NCI-H345 treated with DMSO at 0.1 percent for 48 hours (cell line): ENCODE results near the gene NOLC1.

Experiments
- DNase-seq: peaks from one replicate; lab custom pipeline; 2025; ENCODE audit not compliant: unreplicated experiment; lab: John Stamatoyannopoulos, UW

The NOLC1 gene

GRCh38 chr10:102121739-102122372 is 30.3 kb upstream of the NOLC1 start:
- no peak for DNase-seq

- no peak for DNase-seq
These were observed 29.7 kb upstream of the NOLC1 start for GRCh38 chr10:102122450-102122849.

DNA sequence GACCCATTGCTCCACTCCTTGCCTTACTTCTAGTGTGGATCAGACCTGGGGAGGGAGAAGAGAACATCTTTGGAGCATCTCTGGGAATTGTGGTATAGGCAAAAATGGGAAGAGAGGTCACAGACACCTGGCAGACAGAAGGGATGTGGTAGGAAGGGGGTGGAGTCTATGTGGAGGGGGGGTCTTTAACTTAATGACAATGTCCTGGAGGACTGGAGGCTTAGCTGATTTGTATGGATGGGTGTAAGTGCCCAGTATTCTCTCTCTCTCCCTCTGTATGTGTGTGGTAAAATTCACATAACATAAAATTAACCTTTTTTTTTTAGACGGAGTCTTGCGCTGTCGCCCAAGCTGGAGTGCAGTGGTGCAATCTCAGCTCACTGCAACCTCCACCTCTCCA is 29.0 kb upstream of the NOLC1 start:
- no peak for DNase-seq

DNA sequence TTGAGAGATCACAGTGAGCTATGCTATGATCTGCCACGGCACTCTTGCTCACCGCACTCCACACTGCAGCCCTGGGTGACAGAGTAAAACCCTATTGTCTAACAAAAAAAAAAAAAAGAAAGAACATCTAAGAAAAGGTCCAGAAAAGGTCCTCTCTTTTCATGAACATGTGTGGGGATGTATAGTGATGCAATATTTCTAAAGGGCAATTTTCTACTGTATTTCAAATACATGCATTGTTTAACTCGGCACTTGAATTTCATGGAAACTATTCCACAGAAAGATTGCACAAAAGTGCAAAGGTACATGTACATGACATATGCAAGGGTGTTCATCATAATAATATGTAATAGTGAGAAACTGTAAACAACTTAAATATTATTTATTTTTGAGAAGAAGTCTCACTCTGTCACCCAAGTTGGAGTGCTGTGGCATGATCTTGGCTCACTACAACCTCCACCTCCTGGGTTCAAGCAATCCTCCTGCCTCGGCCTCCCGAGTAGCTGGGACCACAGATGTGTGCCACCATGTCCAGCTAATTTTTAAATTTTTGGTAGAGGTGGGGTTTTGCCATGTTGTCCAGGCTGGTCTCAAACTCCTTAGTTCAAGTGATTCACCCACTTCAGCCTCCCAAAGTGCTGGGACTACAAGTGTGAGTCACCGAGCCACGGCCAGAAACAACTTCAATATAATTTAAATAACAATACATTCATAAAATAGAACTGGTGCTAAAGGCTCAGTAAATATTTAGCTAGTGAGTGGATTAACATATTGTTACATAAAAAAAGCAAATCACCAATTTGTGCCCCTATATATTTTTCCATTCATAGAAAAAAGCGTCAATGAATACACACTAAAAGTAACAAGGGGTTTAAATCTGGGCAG is 20.7 kb upstream of the NOLC1 start:
- no peak for DNase-seq

DNA sequence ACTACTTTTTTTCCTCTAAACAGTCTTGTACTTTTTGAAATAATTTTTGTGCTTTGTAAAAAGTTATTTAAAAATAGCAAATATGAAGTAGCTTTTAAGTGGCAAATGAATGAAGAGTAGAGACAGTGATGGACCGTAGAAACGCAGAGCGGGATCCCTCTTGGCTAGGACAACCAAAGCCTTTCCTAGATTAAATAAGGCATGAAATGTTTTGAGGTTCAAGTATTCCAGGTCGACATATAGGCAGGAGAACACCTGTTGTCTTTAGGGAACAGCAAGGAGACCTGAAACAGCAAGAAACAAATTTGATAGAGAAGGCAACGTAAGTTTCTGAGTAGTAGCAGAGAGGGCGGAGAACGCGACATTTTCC is 20.0 kb upstream of the NOLC1 start:
- no peak for DNase-seq

GRCh38 chr10:102132563-102133372 is 19.4 kb upstream of the NOLC1 start, which contains the start of gene PPRC1:
PPRC1 (plus strand) TSS chr10:102133040; CDS start chr10:102133069, 29 bp downstream.
- peak; percentile 93 for DNase-seq

- no peak for DNase-seq
These were observed 18.6 kb upstream of the NOLC1 start for GRCh38 chr10:102133373-102134195.

DNA sequence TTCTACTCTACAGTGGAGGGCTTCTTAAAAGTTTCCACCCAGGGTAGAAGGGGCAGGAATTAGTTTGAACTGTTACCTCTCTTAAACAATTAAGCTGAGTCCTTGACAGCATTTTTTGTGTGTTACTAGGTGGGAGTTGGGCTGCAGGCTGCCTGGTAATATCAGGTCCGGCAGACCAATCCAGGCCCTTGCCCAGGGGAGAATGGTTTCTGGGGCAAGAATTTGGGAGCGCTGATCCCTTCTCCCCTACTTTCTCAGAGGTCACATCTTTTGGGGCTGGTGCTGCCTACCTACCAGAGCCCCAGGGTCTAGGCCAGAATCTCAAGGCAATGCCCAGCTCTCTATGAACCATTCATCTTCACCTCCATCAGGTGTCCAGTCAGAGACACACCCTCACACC is 17.8 kb upstream of the NOLC1 start:
- no peak for DNase-seq

DNA sequence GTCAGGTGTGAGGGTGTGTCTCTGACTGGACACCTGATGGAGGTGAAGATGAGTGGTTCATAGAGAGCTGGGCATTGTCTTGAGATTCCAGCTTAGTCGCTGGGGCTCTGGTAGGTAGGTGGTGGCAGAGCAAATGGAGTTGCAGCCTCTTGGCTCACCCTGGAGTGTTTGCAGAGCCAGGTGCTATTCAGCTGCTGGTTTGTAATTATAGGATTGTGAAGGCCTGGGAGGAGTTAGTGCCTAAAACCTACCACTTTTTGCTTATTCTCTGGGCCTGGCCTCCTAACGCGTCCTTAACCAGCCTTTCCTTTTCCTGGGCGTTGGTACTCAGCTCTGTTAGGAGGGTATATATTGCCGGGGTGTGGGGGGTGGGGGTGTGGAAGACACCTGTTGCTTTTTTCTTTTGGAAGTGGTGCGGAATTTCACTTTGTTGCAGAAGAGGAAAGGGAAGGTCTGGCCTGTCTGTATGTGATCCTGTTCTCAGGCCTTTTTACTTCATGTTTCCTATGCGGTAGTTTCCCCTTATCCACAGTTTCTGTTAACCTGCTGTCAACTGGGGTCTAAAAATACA is 16.1 kb upstream of the NOLC1 start:
- peak; percentile 74 for DNase-seq

DNA sequence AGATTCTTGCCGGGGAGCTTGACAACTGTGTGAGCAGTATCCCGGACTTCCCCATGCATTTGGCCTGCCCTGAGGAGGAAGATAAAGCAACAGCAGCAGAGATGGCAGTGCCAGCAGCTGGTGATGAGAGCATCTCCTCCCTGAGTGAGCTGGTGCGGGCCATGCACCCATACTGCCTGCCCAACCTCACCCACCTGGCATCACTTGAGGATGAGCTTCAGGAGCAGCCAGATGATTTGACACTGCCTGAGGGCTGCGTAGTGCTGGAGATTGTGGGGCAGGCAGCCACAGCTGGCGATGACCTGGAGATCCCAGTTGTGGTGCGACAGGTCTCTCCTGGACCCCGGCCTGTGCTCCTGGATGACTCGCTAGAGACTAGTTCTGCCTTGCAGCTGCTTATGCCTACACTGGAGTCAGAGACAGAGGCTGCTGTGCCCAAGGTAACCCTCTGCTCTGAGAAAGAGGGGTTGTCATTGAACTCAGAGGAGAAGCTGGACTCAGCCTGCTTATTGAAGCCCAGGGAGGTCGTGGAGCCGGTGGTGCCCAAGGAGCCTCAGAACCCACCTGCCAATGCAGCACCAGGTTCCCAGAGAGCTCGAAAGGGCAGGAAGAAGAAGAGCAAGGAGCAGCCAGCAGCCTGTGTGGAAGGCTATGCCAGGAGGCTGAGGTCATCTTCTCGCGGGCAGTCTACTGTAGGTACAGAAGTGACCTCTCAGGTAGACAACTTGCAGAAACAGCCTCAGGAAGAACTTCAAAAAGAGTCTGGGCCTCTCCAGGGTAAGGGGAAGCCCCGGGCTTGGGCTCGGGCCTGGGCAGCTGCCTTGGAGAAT is 12.7 kb upstream of the NOLC1 start:
- DNase-seq: no peak

- DNase-seq: no peak
These were observed 12.0 kb upstream of the NOLC1 start for GRCh38 chr10:102140218-102140617.

GRCh38 chr10:102140913-102141540 is 11.2 kb upstream of the NOLC1 start:
- no peak for DNase-seq

- DNase-seq: no peak
These were observed 10.5 kb upstream of the NOLC1 start for GRCh38 chr10:102141583-102142107.

DNA sequence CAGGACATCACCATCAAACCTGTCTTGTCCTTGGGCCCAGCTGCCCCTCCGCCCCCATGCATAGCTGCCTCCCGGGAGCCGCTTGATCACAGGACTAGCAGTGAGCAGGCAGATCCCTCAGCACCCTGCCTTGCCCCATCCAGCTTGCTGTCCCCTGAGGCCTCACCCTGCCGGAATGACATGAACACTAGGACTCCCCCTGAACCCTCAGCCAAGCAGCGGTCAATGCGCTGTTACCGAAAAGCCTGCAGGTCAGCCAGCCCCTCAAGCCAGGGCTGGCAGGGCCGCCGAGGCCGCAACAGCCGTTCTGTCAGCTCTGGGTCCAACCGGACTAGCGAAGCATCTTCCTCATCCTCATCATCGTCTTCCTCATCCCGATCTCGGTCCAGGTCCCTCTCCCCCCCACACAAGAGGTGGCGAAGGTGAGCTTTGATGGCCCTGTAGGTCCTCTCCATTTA is 5.2 kb upstream of the NOLC1 start:
- no peak for DNase-seq

- DNase-seq: no peak
These were observed 4.6 kb upstream of the NOLC1 start for GRCh38 chr10:102147561-102147960.

GRCh38 chr10:102148275-102148674 is 3.9 kb upstream of the NOLC1 start:
- no peak for DNase-seq

- DNase-seq: no peak
These were observed 1.0 kb upstream of the NOLC1 start for GRCh38 chr10:102150970-102151773.

DNA sequence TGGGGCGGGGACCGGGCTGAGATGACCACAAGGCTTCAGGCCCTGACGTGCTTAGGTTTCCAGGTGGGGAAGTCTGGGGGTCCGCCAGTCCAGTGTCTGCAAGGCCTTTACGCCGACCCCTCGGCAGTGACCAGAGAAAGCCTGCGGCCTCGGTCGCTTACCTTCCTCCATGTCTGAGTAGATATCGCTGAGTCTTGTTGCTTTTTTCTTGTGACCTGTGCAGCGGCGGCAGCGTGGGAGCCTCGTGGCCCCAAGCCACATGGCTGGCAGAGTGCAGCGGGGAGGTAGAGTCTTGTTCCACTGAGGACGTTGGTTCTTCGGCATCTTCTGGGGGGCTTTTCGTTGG is 329 bp downstream of the NOLC1 start:
- DNase-seq: no peak
